Measurements from ENCODE around the gene ADRM1. TPM values are rescaled to one million over a fixed set of nuclear protein-coding genes. Genes with fewer than 3 reads are reported as not detected.

The ADRM1 gene
- total and polyA plus RNA-seq, 2 experiments from 2014 or later = 206 to 243 TPM

- TF ChIP-seq ZNF462 (CRISPR knock-in tag; IDR thresholded peaks at IDR 0.05) (no peak), ETS1 (IDR thresholded peaks at IDR 0.05) (no peak), ZNF331 (CRISPR knock-in tag; IDR thresholded peaks at IDR 0.05; ENCODE audit: low read depth) (no peak), EZH2 (IDR thresholded peaks at IDR 0.05; ENCODE audit: low read depth, unreplicated experiment) (no peak), JUNB (IDR thresholded peaks at IDR 0.05; ENCODE audit: unreplicated experiment) (no peak), STAT1 (IDR thresholded peaks at IDR 0.05; ENCODE audit: unreplicated experiment) (no peak), NANOG (IDR thresholded peaks at IDR 0.05; ENCODE audit: borderline replicate concordance) (no peak), EZH2phosphoT487 (IDR thresholded peaks at IDR 0.05; ENCODE audit: unreplicated experiment) (no peak), ZNF114 (CRISPR knock-in tag; IDR thresholded peaks at IDR 0.05) (no peak), CTCF (conservative IDR thresholded peaks at IDR 0.05; ENCODE audit: low read depth in 2 of 2) (no peak)
Observed at GRCh38 chr20:62326959-62327725, 24.3 kb downstream of the ADRM1 start (continued).

Measured in GM23338 (cell line).